Neural cell (in vitro differentiated cells): ENCODE data around the gene SRSF7.

Source experiments
- CTCF ChIP-seq: fragments of 450-650 bp; IDR thresholded peaks from 2 replicates; pipeline ENCODE4 v1.5.1; 2014; ENCODE audit warnings: antibody characterized with exemption, mild to moderate bottlenecking, moderate library complexity; ENCODE audit not compliant: poor library complexity, severe bottlenecking
- RAD21 ChIP-seq: fragments of 450-650 bp; conservative IDR thresholded peaks from 2 replicates; pipeline ENCODE4 v1.6.1; 2014; ENCODE audit warnings: antibody characterized with exemption, mild to moderate bottlenecking, moderate library complexity

- TF ChIP-seq CTCF = no peak
- no peak for TF ChIP-seq RAD21
Measured at GRCh38 chr2:38735999-38736320, 15.2 kb downstream of the SRSF7 start.
